Skeletal muscle cell (primary cell): ENCODE results near the gene NLRP6.
"Not testable (repeated sequence)": the region's sequence is repeated elsewhere in the genome, so short reads cannot be mapped to it uniquely, and the experiment has no call there.

Experiments used
- DNase-seq: peaks from one replicate; pipeline ENCODE4 v3.0.0-alpha.2; 2010; ENCODE audit warnings: low read depth
- H3K4me3 ChIP-seq: 2 replicates; pipeline ENCODE4 v1.5.1; 2011; ENCODE audit warnings: low read depth, mild to moderate bottlenecking, control low read depth, low read length, moderate library complexity

NLRP6 gene

DNA sequence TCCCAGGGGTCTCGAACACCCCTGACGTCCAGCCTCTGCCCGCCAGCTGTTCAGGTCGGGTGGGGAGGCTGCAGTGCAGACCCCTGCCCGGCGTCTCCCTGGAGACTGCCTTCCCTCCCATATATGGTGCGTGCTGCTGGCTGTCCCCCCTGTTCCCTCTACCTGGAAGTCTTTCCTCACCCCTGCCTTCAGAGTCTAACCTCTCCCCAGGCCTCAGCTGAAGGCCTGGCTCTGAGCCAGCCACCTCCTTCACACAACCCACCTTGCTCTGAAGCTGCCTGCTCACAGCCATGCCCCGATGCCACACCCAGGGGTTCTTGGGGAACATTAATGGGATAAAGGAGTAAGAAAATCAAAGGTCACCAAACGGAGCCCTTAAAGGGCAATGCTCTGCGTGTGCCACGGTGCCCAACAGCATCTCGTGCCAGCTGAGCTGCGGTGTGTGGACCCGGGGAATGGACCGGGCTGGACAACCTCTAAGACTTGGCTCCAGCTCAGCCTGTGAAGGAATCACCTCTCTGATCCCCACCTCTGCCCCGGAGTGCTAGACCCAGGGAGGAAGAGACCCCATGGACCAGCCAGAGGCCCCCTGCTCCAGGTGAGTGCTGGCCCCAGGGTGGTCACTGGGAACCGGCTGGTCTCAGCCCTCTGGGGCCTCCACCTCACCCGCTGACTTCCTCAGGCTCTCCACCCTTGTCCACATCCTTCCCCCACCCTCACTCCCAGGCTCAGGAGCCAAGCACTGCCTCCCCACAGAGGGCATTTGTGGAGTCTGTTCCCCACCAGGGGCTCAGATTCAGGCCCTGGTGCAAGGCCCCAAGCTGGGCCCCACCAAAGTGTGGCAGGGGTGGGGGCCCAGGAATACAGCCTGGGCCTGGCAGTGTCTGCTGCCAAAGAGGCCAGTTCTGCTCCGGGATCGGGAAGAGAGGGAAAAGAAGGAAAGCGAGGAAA, at the start of gene NLRP6:
Gene NLRP6, plus strand, starts transcription at position 407 of the 951 bp plus-strand sequence. Its CDS starts 163 bp downstream, at position 570.
- H3K4me3 ChIP-seq = no peak within 1 kb of the TSS
- no peak for DNase-seq

DNA sequence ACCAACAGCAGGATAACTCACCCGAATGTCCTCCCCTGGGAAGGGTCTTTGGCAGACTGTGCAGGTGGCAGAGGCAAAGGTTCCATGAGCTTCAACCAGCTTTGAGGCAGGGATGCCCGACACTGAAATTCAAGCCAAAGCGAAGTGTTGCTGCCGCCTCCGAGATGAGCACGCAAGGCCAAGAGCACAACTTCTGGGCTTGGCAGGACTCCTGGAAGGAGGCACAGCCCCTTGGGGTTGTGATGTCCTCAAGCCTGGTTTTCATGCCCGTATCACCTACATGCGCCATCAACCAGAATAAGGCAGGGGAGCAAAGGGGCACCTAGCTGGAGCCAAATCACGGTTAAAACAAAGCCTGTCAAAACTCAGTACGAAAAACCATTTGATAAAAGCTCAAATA, 47.8 kb upstream of the NLRP6 start:
- DNase-seq = no peak
- H3K4me3 ChIP-seq = no peak overlapping the region

DNA sequence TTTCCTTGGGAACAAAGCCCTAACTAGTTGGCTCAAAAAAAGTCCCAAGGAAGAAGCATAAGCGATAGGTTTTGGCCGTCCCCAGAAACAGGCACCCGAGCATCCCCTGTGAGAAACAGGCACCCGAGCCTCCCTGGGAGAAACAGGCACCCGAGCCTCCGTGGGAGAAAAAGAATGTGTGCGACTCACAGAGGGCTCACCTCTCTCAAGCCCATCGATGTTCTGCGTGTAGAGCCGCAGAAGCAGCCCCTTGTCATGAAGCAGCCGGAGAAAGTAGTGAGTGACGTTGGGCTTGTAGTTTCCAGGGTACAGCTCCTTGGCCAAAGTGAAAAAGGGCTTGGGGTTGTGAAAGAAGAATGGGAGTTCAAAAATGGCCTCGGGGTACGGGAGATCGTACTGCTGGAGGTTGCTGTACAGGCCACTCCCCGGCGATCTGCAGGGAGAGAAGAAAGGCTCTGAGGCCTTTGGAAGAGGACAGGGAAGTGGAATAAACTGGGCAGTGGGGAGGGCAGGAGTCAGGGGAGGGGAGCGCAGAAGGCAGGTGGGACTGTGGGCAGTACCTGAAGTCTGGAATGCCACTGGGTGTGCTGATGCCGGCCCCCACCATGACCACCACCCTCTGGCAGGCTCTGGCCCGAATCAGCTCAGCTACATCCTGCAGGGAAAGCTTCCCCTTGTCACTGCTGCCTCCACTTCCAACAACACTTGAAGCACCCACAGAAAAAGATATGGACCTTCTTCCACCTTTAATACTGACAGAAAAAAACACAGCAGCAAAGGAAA, 45.2 kb upstream of the NLRP6 start:
- H3K4me3 ChIP-seq = no peak overlapping the region
- DNase-seq = no peak

DNA sequence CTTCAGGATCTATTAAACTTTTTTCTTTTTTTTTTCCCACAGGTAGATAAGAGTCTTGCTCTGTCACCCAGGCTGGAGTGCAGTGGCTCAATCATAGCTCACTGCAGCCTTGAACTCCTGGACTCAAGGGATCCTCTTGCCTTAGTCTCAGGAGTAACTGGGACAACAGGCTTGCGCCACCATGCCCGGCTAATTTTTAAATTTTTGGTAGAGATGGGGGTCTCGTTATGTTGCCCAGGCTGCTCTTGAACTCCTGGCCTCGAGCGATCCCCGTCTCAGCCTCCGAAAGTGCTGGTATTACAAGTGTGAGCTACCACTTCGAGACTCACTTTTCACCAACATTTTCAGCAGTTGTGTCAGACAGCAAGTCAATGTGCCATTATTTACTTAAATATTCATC, 43.0 kb upstream of the NLRP6 start:
- no peak for DNase-seq
- H3K4me3 ChIP-seq = peak overlapping the region; percentile 100

DNA sequence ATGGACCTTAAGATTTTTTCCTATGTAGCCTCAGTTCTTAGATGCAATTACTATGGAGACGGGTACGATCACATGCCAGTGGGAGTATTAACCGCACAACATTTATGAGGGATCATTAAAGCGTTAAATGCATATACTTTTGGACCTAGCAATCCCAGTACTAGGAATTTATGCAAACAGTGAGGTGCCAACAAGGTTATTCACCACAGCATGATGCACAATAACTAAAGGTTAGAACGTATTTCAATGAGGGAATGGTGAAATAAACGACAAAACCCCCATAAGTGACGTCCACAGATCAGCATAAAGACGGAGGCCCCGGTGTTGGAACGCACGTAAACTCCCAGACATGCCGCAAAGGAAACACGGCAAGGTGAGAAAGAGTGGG, 42.6 kb upstream of the NLRP6 start:
- peak overlapping the region; percentile 100 for H3K4me3 ChIP-seq

DNA sequence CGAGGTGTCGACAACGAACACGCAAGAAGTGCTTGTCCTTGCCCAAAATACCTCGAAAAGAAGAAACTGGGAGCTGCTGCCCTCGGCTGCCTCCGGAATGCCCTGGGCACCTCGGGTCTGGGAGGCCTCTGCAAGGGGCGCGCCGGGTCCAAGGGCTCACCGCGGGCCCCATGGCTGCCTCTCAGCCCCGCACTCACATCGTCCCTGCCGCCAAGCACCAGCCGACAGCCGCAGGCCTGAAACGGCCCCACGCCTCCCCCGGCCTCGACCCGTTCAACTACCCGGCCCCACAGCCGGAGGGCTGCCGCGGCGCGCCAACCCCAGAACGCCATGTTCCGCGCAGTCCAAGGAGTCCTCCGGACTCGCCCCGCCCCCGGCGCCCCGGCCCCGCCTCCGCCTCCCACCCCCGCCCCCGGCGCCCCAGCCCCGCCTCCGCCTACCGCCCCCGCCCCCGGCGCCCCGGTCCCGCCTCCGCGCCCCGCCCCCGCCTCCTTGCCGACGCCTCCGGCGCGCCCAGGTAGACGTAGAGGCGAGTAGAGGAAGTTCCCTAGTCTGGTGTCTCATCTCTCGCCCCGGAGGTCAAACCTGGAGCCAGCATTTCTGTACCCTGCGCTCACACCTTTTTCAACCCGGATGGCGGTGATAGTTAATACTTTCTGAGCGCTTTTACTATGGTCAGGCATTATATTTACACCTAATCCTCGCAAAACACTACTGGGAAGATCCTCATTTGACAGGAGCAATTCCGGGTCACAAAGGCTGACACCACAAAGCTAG, 42.0 kb upstream of the NLRP6 start, which contains the start of gene SIRT3:
Gene SIRT3, minus strand, starts transcription at position 346 of the 777 bp plus-strand sequence. Its CDS starts 14 bp downstream, at position 332.
- peak; percentile 36 for DNase-seq
- H3K4me3 ChIP-seq = peak within 1 kb of the TSS; percentile 100

More for the DNA sequence above, 42.6 kb upstream of the NLRP6 start:
- no peak for DNase-seq

DNA sequence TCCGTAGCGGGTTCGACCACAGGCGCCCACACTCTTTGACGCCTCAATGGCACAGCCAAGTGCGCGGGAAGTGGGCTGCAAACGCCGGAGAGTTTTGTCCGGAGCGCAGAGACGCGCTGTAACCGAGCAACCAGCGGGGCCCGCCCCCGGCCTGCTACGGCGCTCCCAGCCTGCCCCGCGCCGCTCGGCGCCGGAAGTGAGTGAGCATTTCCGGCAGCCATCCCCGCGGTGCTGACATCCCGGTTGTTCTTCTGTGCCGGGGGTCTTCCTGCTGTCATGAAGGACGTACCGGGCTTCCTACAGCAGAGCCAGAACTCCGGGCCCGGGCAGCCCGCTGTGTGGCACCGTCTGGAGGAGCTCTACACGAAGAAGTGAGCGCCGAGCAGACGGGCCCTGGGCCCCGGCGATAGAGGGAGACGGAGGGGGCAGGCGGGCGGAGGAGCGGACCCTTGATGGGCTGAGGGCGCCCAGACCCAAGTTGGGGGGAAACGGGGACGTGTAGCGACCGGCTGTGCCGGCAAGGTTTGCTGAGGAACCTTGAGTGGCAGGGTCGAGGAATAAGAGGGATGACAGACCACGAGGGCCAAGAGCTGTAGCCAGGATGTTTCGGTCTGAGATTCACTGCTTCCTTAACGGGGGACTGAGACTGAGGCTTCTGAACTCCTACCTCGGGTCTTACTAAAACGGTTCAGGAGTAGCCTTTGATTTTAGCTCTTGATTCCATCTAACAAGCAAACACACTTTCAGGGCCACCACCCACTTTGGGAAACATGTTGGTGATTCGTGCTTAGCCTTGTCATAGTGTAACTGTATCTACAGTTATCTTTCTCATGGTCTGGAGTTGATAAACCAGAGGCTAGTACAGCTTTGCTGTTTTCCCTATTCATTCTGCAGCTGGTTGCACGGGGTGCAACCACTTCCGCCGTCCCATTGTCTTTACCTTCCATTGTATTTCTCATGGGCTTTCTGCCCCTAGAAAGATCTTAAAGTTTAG, 41.1 kb upstream of the NLRP6 start, which contains the start of gene PSMD13:
Gene PSMD13, plus strand, starts transcription at position 203 of the 994 bp plus-strand sequence. Its CDS starts 74 bp downstream, at position 277.
- peak within 1 kb of the TSS; percentile 100 for H3K4me3 ChIP-seq
- DNase-seq = peak; percentile 49

DNA sequence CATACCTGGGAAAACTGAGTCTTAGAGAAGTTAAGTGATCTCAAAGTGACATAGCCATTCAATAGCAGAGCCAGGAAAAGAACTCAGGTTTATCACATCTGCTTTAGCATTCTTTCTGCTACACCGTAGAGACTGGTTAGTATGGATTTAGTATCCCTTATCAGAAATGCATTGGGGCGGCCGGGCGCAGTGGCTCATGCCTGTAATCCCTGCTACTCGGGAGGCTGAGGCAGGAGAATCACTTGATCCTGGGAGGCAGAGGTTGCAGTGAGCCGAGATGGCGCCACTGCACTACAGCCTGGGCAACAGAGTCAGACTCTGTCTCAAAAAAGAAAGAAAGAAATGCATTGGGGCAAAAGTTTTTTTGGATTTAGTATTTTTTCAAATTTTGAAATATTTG, 39.9 kb upstream of the NLRP6 start:
- H3K4me3 ChIP-seq, DNase-seq: not testable (repeated sequence)

DNA sequence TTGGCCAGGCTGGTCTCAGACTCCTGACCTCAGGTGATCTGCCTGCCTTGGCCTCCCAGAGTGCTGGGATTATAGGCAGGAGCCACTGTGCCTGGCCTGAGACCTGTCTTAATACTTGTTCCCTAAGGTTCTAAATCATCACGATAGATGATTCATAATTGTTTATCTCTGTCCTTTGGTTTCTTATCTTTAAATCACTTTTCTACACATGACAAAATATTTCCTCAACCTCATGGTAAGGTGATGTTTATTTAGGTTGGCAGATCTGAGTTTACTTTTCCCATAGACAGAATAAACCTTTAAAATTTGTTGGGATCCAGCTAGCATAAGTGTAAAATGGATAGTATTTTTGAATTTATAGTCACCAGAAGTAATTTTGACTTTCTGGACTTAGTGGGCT, 37.9 kb upstream of the NLRP6 start:
- DNase-seq = no peak
- H3K4me3 ChIP-seq = no peak overlapping the region

DNA sequence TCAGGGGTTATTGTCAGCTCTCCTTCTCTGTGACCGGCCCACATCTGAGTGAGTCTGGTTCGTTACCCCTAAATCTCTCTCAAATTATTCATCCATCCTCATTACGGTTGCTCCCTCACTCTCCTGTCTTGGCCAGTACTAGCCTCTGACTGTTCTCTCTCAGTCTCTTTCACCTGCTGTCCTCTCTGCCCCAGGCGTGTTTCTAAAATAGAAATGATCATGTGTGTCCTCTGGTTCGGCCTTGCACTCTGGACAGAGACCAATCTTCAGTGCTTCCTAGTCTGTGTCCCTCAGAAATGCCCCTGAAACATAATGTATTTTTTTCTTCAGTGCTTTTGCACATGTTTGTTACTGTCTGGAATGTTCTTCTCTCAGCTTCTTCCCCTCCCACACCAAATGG, 36.6 kb upstream of the NLRP6 start:
- no peak for DNase-seq
- no peak overlapping the region for H3K4me3 ChIP-seq

DNA sequence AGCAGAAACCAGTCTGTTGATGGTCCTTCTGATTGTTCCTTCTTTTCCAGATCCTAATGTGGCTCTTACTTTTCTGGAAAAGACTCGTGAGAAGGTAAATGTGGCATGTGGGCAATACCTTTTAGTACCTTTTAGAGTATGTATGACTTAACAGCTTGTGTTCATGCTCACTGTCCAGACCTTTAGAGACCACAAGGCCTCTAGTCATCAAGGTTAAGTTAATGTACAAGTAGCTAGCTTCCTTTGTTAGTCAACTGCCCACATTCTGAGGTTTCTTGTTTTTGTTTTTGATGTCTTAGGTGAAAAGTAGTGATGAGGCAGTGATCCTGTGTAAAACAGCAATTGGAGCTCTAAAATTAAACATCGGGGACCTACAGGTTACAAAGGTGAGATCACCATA, 33.8 kb upstream of the NLRP6 start:
- DNase-seq = no peak
- no peak overlapping the region for H3K4me3 ChIP-seq

DNA sequence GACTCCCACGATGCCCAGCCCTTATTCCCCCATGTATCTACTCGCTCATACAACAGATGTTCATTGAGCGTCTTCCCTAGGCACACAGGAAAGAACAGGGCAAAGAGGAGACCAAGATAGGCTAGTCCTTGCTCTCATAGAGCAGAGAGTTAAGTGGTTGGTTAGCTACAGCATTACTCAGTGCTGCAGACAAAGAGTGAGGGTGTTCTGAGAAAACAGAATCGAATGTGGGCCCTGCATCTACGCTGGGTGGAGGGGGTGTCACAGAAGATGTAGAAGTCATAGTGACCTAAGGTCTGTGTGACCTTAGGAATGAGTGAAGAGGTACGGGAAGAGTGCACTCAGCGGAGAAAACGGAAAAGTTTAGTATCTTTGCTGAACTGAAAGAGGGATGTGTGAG, 29.1 kb upstream of the NLRP6 start:
- no peak overlapping the region for H3K4me3 ChIP-seq
- DNase-seq = no peak

DNA sequence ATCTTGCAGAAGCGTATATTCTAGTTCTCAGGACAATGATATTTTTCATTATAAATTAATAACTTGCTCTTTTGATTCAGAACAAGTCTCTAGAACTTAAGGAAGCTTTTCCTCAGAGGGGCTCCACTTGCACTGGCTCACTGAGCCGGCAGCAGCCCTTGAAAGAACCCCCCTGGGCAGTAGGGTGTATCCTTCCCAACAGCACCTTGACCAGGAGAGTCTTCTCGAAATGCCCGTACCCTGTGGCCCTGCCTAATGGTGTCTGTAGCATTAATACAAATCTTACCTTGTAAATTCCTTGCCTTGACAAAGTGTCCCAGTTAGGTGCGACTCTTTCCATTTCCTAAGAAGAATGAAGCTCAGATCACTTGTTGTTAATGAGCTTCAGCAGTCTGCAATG, 27.9 kb upstream of the NLRP6 start:
- H3K4me3 ChIP-seq = no peak overlapping the region
- no peak for DNase-seq

DNA sequence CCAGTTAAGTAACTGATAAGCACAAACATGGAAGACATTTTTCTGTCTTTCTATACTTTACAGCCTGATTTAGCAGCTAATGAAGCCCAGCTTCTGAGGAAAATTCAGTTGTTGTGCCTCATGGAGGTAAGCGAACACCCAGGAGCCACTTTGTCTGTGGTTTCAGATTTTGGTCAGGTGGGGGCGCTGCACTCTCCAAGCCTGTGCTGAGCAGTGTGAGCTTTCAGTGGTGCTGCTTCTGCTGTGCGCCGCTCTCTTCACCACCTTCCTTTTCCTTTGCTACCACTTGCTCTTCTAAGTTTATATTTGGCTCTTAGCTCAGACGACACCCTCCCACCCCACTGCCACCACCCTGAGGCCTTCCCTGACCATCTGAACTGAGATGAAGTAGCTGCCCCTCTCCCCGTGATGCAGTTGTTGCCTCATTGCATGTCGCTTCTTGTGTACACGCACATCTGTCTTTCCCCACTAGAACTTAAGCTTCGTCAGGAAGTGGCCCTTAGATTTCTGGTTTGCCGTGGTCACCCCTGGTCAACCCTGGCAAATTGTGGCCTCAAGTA, 27.4 kb upstream of the NLRP6 start:
- DNase-seq = peak; percentile 8
- no peak overlapping the region for H3K4me3 ChIP-seq

DNA sequence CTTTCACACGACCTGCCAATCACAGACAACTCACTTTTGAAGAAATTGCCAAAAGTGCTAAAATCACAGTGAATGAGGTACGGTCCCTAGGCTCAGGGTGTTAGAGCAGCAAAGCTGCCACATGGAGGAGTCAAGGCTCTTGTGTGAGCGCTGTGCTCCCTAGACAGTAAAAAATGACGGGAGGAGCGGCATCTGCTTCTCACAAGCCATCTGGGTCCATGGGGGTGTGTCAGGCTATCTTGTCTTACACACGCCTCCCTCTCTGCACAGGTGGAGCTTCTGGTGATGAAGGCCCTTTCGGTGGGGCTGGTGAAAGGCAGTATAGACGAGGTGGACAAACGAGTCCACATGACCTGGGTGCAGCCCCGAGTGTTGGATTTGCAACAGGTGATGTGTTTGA, 26.7 kb upstream of the NLRP6 start:
- H3K4me3 ChIP-seq = no peak overlapping the region
- DNase-seq = no peak

DNA sequence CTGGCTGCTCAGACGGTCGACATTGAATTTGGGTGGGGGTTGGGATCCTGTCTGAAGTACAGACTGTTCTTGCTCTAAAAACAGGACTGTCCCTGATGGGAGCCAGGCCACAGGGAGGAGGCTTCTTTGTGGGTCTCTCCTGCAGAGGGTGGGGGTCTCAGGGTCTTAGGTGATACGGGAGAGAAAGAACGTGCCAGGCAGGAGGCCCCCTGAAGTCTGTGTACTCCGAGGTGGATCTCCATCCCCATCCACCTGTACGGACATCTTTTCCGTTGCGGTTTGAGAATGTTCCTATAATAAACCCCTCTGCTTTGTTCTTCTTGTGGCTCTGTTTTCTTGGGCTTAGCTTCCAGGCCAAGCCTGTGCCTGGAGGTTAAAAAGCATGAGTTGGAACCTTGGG, 25.5 kb upstream of the NLRP6 start:
- DNase-seq = no peak

DNA sequence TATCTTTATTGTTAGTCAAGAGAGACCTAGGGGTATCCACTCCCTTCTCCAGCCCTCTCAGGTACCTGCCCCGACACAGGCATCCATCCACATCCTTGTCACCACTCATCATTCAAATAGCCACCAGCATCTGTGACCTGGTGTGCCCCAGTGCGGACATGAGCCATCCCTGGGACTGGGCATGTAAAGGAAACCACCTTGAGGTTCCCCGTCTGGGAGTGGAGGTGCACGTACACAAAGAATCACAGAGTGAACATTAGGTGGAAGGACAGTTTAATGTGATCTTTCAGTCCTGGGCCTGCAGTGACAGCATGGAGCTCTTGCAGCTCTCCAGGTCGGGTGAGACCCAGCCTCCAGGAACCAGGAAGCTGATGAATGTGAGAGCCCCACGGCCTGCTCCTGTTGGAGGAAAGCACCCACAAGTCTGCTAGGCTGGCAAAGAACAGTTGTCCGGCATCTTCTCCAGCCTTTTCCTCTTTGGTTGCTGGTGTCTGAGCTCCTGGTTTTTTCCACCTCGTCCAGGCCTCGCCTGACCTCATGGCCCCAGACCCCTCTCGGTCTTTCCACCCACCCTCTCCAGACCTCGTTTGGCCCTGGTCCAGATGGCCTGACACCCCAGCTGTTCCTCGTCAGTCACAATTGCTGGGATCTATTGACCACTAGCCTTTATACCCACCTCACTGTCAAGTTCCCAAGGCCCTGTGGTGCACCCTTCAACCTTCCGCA, 24.9 kb upstream of the NLRP6 start:
- no peak overlapping the region for H3K4me3 ChIP-seq
- no peak for DNase-seq

More for the DNA sequence above, 25.5 kb upstream of the NLRP6 start:
- no peak overlapping the region for H3K4me3 ChIP-seq
